Measurements from ENCODE around the gene SWI5.

The SWI5 gene

GRCh38 chr9:128252317-128253139 is 23.5 kb upstream of the SWI5 start:
- no peak for DNase-seq

GRCh38 chr9:128253140-128253990 is 22.7 kb upstream of the SWI5 start:
- no peak for DNase-seq

- DNase-seq, result no peak
These were observed 22.1 kb upstream of the SWI5 start for GRCh38 chr9:128253991-128254346.

- no peak for DNase-seq
These were observed 21.7 kb upstream of the SWI5 start for GRCh38 chr9:128254362-128254761.

GRCh38 chr9:128254855-128255759 is 21.0 kb upstream of the SWI5 start:
- peak; percentile 82 for DNase-seq

- no peak for DNase-seq
These were observed 18.8 kb upstream of the SWI5 start for GRCh38 chr9:128257086-128257825.

GRCh38 chr9:128257907-128258306 is 18.2 kb upstream of the SWI5 start:
- DNase-seq, result no peak

- DNase-seq, result no peak
These were observed 17.8 kb upstream of the SWI5 start for GRCh38 chr9:128258326-128258725.

GRCh38 chr9:128259156-128259555 is 16.9 kb upstream of the SWI5 start:
- DNase-seq, result no peak

GRCh38 chr9:128260340-128260739 is 15.7 kb upstream of the SWI5 start:
- DNase-seq, result no peak

- DNase-seq, result no peak
These were observed 13.4 kb upstream of the SWI5 start for GRCh38 chr9:128262687-128263086.

GRCh38 chr9:128265348-128265847 is 10.7 kb upstream of the SWI5 start:
- DNase-seq, result no peak

- no peak for DNase-seq
These were observed 9.0 kb upstream of the SWI5 start for GRCh38 chr9:128266868-128267590.

GRCh38 chr9:128271112-128271511 is 5.0 kb upstream of the SWI5 start:
- DNase-seq, result no peak

- DNase-seq, result no peak
These were observed 4.6 kb upstream of the SWI5 start for GRCh38 chr9:128271512-128271911.

- DNase-seq, result no peak
These were observed 1.8 kb upstream of the SWI5 start for GRCh38 chr9:128274245-128274644.

- peak; percentile 29 for DNase-seq
These were observed 673 bp upstream of the SWI5 start, which contains the start of gene GOLGA2 for GRCh38 chr9:128275198-128276007. Gene GOLGA2, minus strand, starts transcription at chr9:128276007. Its CDS starts 31 bp downstream, at chr9:128275976.

GRCh38 chr9:128276574-128277270 is 646 bp downstream of the SWI5 start:
- no peak for DNase-seq
